A549 (cell line): ENCODE results near the gene FAM227B. TPM values are rescaled to one million over a fixed set of nuclear protein-coding genes. Genes with fewer than 3 reads are reported as not detected.
A peak's percentile ranks its signal among the peaks of the same experiment; 100 is the strongest.

Experiments used
- ATAC-seq, 2 experiments: fragments of 200-7000 bp in 1 of 2; fragments of >200 bp in 1 of 2; cut with Nextera tagmentation in 1 of 2; cut with Tn5 transposase in 1 of 2; 3 replicates each; pipeline versions ENCODE4 v1.8.0 to v1.9.1; 2018 to 2020; ENCODE audit warnings: mild to moderate bottlenecking in 1 of 2, moderate library complexity in 1 of 2
- CTCF ChIA-PET: fragments of 300-600 bp; sonication (Branson Sonifier 250); formaldehyde crosslinking; extraction: SDS; loops from one replicate; lab custom pipeline; 2021; ENCODE audit warnings: antibody characterized with exemption, inconsistent platforms; lab: Yijun Ruan, JAX
- POLR2A ChIA-PET: fragments of 350-600 bp; formaldehyde crosslinking; extraction: SDS; loops from one replicate; lab custom pipeline; 2021; ENCODE audit warnings: antibody characterized with exemption, inconsistent platforms; lab: Yijun Ruan, JAX
- DNase-seq, 2 experiments: peaks; one replicate each; pipeline versions ENCODE4 v3.0.0 to v3.0.0-alpha.2; 2011 to 2016; ENCODE audit warnings: low read depth in 1 of 2, low spot score in 1 of 2
- FAIRE-seq: peaks from 2 replicates; lab custom pipeline; 2011; peaks lifted over from hg19 to GRCh38; lab: Jason Lieb, UNC
- H3K27ac ChIP-seq, 2 experiments: fragments of >200 bp; sonication (Bioruptor Twin); formaldehyde crosslinking; 3 replicates each; pipeline ENCODE4 v1.5.1; 2016 to 2017
- H3K4me1 ChIP-seq: fragments of >200 bp; sonication (Bioruptor Twin); formaldehyde crosslinking; 3 replicates; pipeline ENCODE4 v1.6.1; 2016
- H3K4me2 ChIP-seq: fragments of >200 bp; sonication (Bioruptor Twin); formaldehyde crosslinking; 3 replicates; pipeline ENCODE4 v1.6.1; 2016
- H3K4me3 ChIP-seq: fragments of >200 bp; sonication (Bioruptor Twin); formaldehyde crosslinking; 3 replicates; pipeline ENCODE4 v1.5.1; 2016
- H3K9me3 ChIP-seq: fragments of >200 bp; sonication (Bioruptor Twin); formaldehyde crosslinking; 3 replicates; pipeline ENCODE4 v1.6.1; 2016
- ATOH8 ChIP-seq: fragments of 250-450 bp; sonication (Bioruptor Pico); IDR thresholded peaks from 2 replicates; pipeline ENCODE4 v1.5.0; 2020; ENCODE audit warnings: low read depth, mild to moderate bottlenecking, moderate library complexity
- BCL3 ChIP-seq: fragments of >200 bp; sonication (Bioruptor Twin); formaldehyde crosslinking; IDR thresholded peaks from 3 replicates; pipeline ENCODE4 v1.6.1; 2016
- BHLHE40 ChIP-seq: IDR thresholded peaks from 2 replicates; pipeline ENCODE4 v1.6.1; 2012; ENCODE audit warnings: low read depth, low read length, inconsistent platforms
- CEBPB ChIP-seq, 2 experiments: fragments of >200 bp in 1 of 2; sonication (Bioruptor Twin) in 1 of 2; formaldehyde crosslinking in 1 of 2; IDR thresholded peaks; 2 replicates each; pipeline ENCODE4 v1.6.1; 2012 to 2016
- CHD2 ChIP-seq: fragments of 150-350 bp; IDR thresholded peaks from 2 replicates; pipeline ENCODE4 v1.6.1; 2014; ENCODE audit warnings: low read length; ENCODE audit not compliant: partially characterized antibody
- CHD4 ChIP-seq: fragments of 200-600 bp; sonication (generic); IDR thresholded peaks from 2 replicates; pipeline ENCODE4 v1.6.1; 2016; ENCODE audit warnings: antibody characterized with exemption, mild to moderate bottlenecking, borderline replicate concordance
- CTCF ChIP-seq: fragments of >200 bp; sonication (Bioruptor Twin); formaldehyde crosslinking; IDR thresholded peaks from 3 replicates; pipeline ENCODE4 v1.5.1; 2016
- E2F6 ChIP-seq: IDR thresholded peaks from 2 replicates; pipeline ENCODE4 v1.6.1; 2012; ENCODE audit warnings: low read depth, borderline replicate concordance
- EHMT2 ChIP-seq: fragments of 200-600 bp; sonication (generic); IDR thresholded peaks from 2 replicates; pipeline ENCODE4 v1.6.1; 2016; ENCODE audit warnings: antibody characterized with exemption, low read depth, mild to moderate bottlenecking, moderate library complexity
- EP300 ChIP-seq, 2 experiments: fragments of >200 bp; sonication (Bioruptor Twin); formaldehyde crosslinking; IDR thresholded peaks; 2 replicates in 1 of 2; 3 replicates in 1 of 2; pipeline ENCODE4 v1.6.1; 2016 to 2017
- ESRRA ChIP-seq: fragments of 150-350 bp; IDR thresholded peaks from 2 replicates; pipeline ENCODE4 v1.6.1; 2014; ENCODE audit warnings: mild to moderate bottlenecking, low read length, borderline replicate concordance
- FOSB ChIP-seq: fragments of 250-450 bp; sonication (Bioruptor Pico); IDR thresholded peaks from 2 replicates; pipeline ENCODE4 v1.5.0; 2020; ENCODE audit warnings: mild to moderate bottlenecking, moderate library complexity
- FOSL2 ChIP-seq, 2 experiments: fragments of 450-650 bp in 1 of 2; fragments of >200 bp in 1 of 2; sonication (Bioruptor Twin) in 1 of 2; formaldehyde crosslinking; IDR thresholded peaks; 2 replicates each; pipeline versions ENCODE4 v1.5.0 to v1.6.1; 2016 to 2020; ENCODE audit warnings: mild to moderate bottlenecking in 1 of 2, moderate library complexity in 1 of 2
- HES2 ChIP-seq: fragments of >200 bp; sonication (Bioruptor Twin); formaldehyde crosslinking; IDR thresholded peaks from 2 replicates; pipeline ENCODE4 v1.6.1; 2016
- HEYL ChIP-seq: fragments of 250-450 bp; sonication (Bioruptor Pico); IDR thresholded peaks from 2 replicates; pipeline ENCODE4 v1.8.0; 2021; ENCODE audit warnings: mild to moderate bottlenecking, moderate library complexity
- HOXB5 ChIP-seq: fragments of 250-450 bp; sonication (Bioruptor Pico); IDR thresholded peaks from 2 replicates; pipeline ENCODE4 v1.5.0; 2020; ENCODE audit warnings: mild to moderate bottlenecking, moderate library complexity
- JUN ChIP-seq, 2 experiments: fragments of >200 bp; sonication (Bioruptor Twin); formaldehyde crosslinking; IDR thresholded peaks; 2 replicates in 1 of 2; 3 replicates in 1 of 2; pipeline ENCODE4 v1.6.1; 2016 to 2017
- JUNB ChIP-seq: fragments of >200 bp; sonication (Bioruptor Twin); formaldehyde crosslinking; IDR thresholded peaks from 2 replicates; pipeline ENCODE4 v1.6.1; 2016
- MAFK ChIP-seq: fragments of 450-650 bp; IDR thresholded peaks from 2 replicates; pipeline ENCODE4 v1.6.1; 2014; ENCODE audit not compliant: partially characterized antibody
- MYC ChIP-seq: IDR thresholded peaks from 2 replicates; pipeline ENCODE4 v1.6.1; 2012; ENCODE audit warnings: mild to moderate bottlenecking, inconsistent platforms, low read length, improper control_type of control experiment, borderline replicate concordance
- NR3C1 ChIP-seq: fragments of >200 bp; sonication (Bioruptor Twin); formaldehyde crosslinking; IDR thresholded peaks from 3 replicates; pipeline ENCODE4 v1.6.1; 2017
- PHF8 ChIP-seq: fragments of 200-600 bp; sonication (generic); IDR thresholded peaks from 2 replicates; pipeline ENCODE4 v1.6.1; 2016; ENCODE audit warnings: low read depth, mild to moderate bottlenecking, antibody characterized with exemption, moderate library complexity, borderline replicate concordance
- POLR2A ChIP-seq: IDR thresholded peaks from 2 replicates; pipeline ENCODE4 v1.6.1; 2012; ENCODE audit warnings: mild to moderate bottlenecking, low read length
- POLR2AphosphoS2 ChIP-seq: conservative IDR thresholded peaks from 2 replicates; pipeline ENCODE4 v1.6.1; 2012; ENCODE audit warnings: low read length, improper control_type of control experiment, inconsistent platforms
- RAD21 ChIP-seq, 2 experiments: fragments of >200 bp in 1 of 2; sonication (Bioruptor Twin) in 1 of 2; formaldehyde crosslinking in 1 of 2; IDR thresholded peaks in 1 of 2; conservative IDR thresholded peaks in 1 of 2; 2 replicates in 1 of 2; 3 replicates in 1 of 2; pipeline ENCODE4 v1.6.1; 2012 to 2018; ENCODE audit warnings: inconsistent platforms in 1 of 2
- RNF2 ChIP-seq: fragments of 200-600 bp; sonication (generic); IDR thresholded peaks from 2 replicates; pipeline ENCODE4 v1.6.1; 2016; ENCODE audit warnings: low read depth, mild to moderate bottlenecking, antibody characterized with exemption, moderate library complexity, borderline replicate concordance
- SMC3 ChIP-seq: fragments of >200 bp; sonication (Bioruptor Twin); formaldehyde crosslinking; IDR thresholded peaks from 3 replicates; pipeline ENCODE4 v1.6.1; 2018; ENCODE audit warnings: inconsistent platforms
- SREBF2 ChIP-seq: fragments of 450-650 bp; IDR thresholded peaks from 2 replicates; pipeline ENCODE4 v1.6.1; 2014; ENCODE audit warnings: mild to moderate bottlenecking, moderate library complexity
- TFCP2L1 ChIP-seq: fragments of 250-450 bp; sonication (Bioruptor Pico); IDR thresholded peaks from 2 replicates; pipeline ENCODE4 v1.5.0; 2021; ENCODE audit warnings: mild to moderate bottlenecking
- ZC3H11A ChIP-seq: fragments of 450-650 bp; IDR thresholded peaks from 2 replicates; pipeline ENCODE4 v1.6.1; 2014; ENCODE audit warnings: antibody characterized with exemption, mild to moderate bottlenecking
- WGBS: methylation state at CpG from one replicate; pipeline ENCODE4 v1.1.6; 2017; ENCODE audit errors: missing lambda C conversion rate; 5-methylcytosine and 5-hydroxymethylcytosine counted together
- polyA plus RNA-seq, 4 experiments: library from polyadenylated mRNA; depleted of rRNA in 3 of 4; stranded (reverse); fragments of >200 nt; fragmentation: RNase III in 1 of 4; extraction: RNeasy Plus Mini Kit Qiagen cat#74134 plus additional on column Dnase treatment in 1 of 4; gene quantifications; 2 replicates in 3 of 4; 3 replicates in 1 of 4; pipeline ENCODE4 v1.2.3, GENCODE V29; 2011 to 2017

The FAM227B gene
- polyA plus RNA-seq, 2 of the 4 experiments (the other 2 are of a cell fraction): 1.9 to 3.7 TPM

GRCh38 chr15:49421991-49422390, 198.6 kb downstream of the FAM227B start:
- 50% methylated on average over 9 of the region's 9 CpGs for WGBS
- peak in 1 of 2 experiments; percentile 40 for DNase-seq
- Histone ChIP-seq H3K27ac (no peak overlapping the region), H3K4me2 (no peak overlapping the region), H3K9me3 (no peaks in the 10 kb centered on the region), H3K4me3 (no peak overlapping the region), H3K4me1 (no peaks in the 10 kb centered on the region)
- CTCF ChIA-PET: interaction anchor here (1.3 kb wide), 1 partner anchor 9 kb away, joined by 3 read pairs; no protein-coding TSS in a partner anchor
- no peak for TF ChIP-seq CHD2
- TF ChIP-seq ATOH8: no peak
- TF ChIP-seq SMC3: peak; percentile 44; the same call in 1 of the 3 replicates
- TF ChIP-seq JUNB: no peak
- TF ChIP-seq FOSL2 (IDR thresholded peaks at IDR 0.05): no peak
- TF ChIP-seq FOSL2 (CRISPR knock-in tag; IDR thresholded peaks at IDR 0.05): no peak
- TF ChIP-seq MAFK: no peak
- TF ChIP-seq TFCP2L1: no peak
- no peak for TF ChIP-seq POLR2AphosphoS2
- TF ChIP-seq ZC3H11A: no peak
- no peak for TF ChIP-seq MYC
- TF ChIP-seq HEYL (CRISPR knock-in tag): no peak
- TF ChIP-seq RNF2: no peak
- no peak for TF ChIP-seq SREBF2
- TF ChIP-seq RAD21 (conservative IDR thresholded peaks at IDR 0.05 in 1 of 2, IDR thresholded peaks at IDR 0.05 in 1 of 2): peak; percentile 37 to 42; a peak in 4 of 5 replicates
- no peak for TF ChIP-seq CHD4
- peak; percentile 49 for TF ChIP-seq CTCF
- POLR2A ChIA-PET: no interaction called here
- no peak for ATAC-seq
- FAIRE-seq: no peak

- no peak overlapping the region for H3K4me3 ChIP-seq
- no peak for ATAC-seq
- no peaks in the 10 kb centered on the region for H3K9me3 ChIP-seq
- POLR2A ChIA-PET: no interaction called here
- 26% methylated on average over 1 of the region's 1 CpG for whole genome bisulfite sequencing
- peaks cover 4% of the 10 kb centered on the region; the same call in 1 of the 3 replicates for H3K4me1 ChIP-seq
- H3K27ac ChIP-seq: no peak overlapping the region
- TF ChIP-seq PHF8: no peak
- TF ChIP-seq JUN (IDR thresholded peaks at IDR 0.05): no peak
- no peak for TF ChIP-seq CTCF
- no peak for TF ChIP-seq FOSB (CRISPR knock-in tag)
- no peak for TF ChIP-seq BCL3
- no peak for TF ChIP-seq NR3C1
- TF ChIP-seq BHLHE40: no peak
- no peak for TF ChIP-seq HOXB5 (CRISPR knock-in tag)
- no peak for TF ChIP-seq E2F6
- TF ChIP-seq SREBF2: no peak
- TF ChIP-seq ESRRA: no peak
- TF ChIP-seq EHMT2: no peak
- TF ChIP-seq HES2: no peak
- no peak for TF ChIP-seq CEBPB (IDR thresholded peaks at IDR 0.05)
- TF ChIP-seq EP300 (IDR thresholded peaks at IDR 0.05): no peak
- no peak for TF ChIP-seq POLR2A
- TF ChIP-seq, all 56 proteins: peak for 0
- DNase-seq (no peak), FAIRE-seq (no peak)
- CTCF ChIA-PET: no interaction called here
- H3K4me2 ChIP-seq: no peak overlapping the region
Measured at GRCh38 chr15:49418811-49419210, 201.8 kb downstream of the FAM227B start.
